Liver (tissue), 9 donors: ENCODE measurements around the gene ADPRH. TPM values are rescaled to one million over a fixed set of nuclear protein-coding genes. Genes with fewer than 3 reads are reported as not detected.

Source experiments
- DNase-seq: peaks from one replicate; pipeline ENCODE4 v3.0.0-alpha.2; 2017; ENCODE audit warnings: low spot score
- H3K27ac ChIP-seq, 2 donors: one replicate each; pipeline ENCODE4 v1.7.0; 2013; ENCODE audit warnings: inconsistent platforms in 2 of 2, low read length in 2 of 2, control low read depth in 1 of 2, low read depth in 1 of 2, mild to moderate bottlenecking in 1 of 2
- H3K27me3 ChIP-seq, 4 donors: one replicate each; pipeline versions ENCODE4 v1.6.1 to v1.7.0; 2013; ENCODE audit warnings: low read length in 3 of 4, inconsistent platforms in 1 of 4, mild to moderate bottlenecking in 1 of 4, moderate library complexity in 1 of 4; ENCODE audit not compliant: control insufficient read depth in 4 of 4, insufficient read depth in 4 of 4
- H3K36me3 ChIP-seq, 4 donors: one replicate each; pipeline versions ENCODE4 v1.6.1 to v1.7.0; 2013; ENCODE audit warnings: low read length in 3 of 4, mild to moderate bottlenecking in 3 of 4, low read depth in 1 of 4, moderate library complexity in 1 of 4; ENCODE audit not compliant: control insufficient read depth in 4 of 4, insufficient read depth in 3 of 4
- H3K4me1 ChIP-seq, 4 donors: one replicate each; pipeline versions ENCODE4 v1.6.1 to v1.7.0; 2013; ENCODE audit warnings: low read length in 3 of 4, mild to moderate bottlenecking in 3 of 4, moderate library complexity in 1 of 4; ENCODE audit not compliant: control insufficient read depth in 4 of 4, insufficient read depth in 4 of 4
- H3K4me3 ChIP-seq, 3 donors: one replicate each; pipeline versions ENCODE4 v1.6.1 to v1.7.0; 2013; ENCODE audit warnings: low read length in 3 of 3, control low read depth in 1 of 3, low read depth in 1 of 3, mild to moderate bottlenecking in 1 of 3
- H3K9ac ChIP-seq, 2 donors: one replicate each; pipeline ENCODE4 v1.7.0; 2013; ENCODE audit warnings: low read length in 2 of 2, mild to moderate bottlenecking in 2 of 2, moderate library complexity in 2 of 2, control low read depth in 1 of 2, low read depth in 1 of 2
- H3K9me3 ChIP-seq, 4 donors: one replicate each; pipeline versions ENCODE4 v1.6.1 to v1.7.0; 2013; ENCODE audit warnings: low read length in 3 of 4; ENCODE audit not compliant: control insufficient read depth in 4 of 4
- FOXA1 ChIP-seq: IDR thresholded peaks from 2 replicates; pipeline ENCODE4 v1.6.1; 2016; ENCODE audit warnings: antibody characterized with exemption
- GABPA ChIP-seq, 2 donors: IDR thresholded peaks in 1 of 2; conservative IDR thresholded peaks in 1 of 2; 2 replicates each; pipeline ENCODE4 v1.6.1; 2016; ENCODE audit warnings: antibody characterized with exemption in 2 of 2, mild to moderate bottlenecking in 1 of 2, moderate library complexity in 1 of 2
- HNF4G ChIP-seq: IDR thresholded peaks from 2 replicates; pipeline ENCODE4 v1.6.1; 2016; ENCODE audit warnings: antibody characterized with exemption
- JUND ChIP-seq, 2 donors: IDR thresholded peaks; 2 replicates each; pipeline ENCODE4 v1.6.1; 2016; ENCODE audit warnings: antibody characterized with exemption in 2 of 2
- MAX ChIP-seq: IDR thresholded peaks from 2 replicates; pipeline ENCODE4 v1.6.1; 2016; ENCODE audit warnings: antibody characterized with exemption
- REST ChIP-seq: IDR thresholded peaks from 2 replicates; pipeline ENCODE4 v1.6.1; 2016; ENCODE audit warnings: antibody characterized with exemption, mild to moderate bottlenecking
- TAF1 ChIP-seq: conservative IDR thresholded peaks from 2 replicates; pipeline ENCODE4 v1.6.1; 2016; ENCODE audit warnings: antibody characterized with exemption, mild to moderate bottlenecking
- ZBTB33 ChIP-seq: IDR thresholded peaks from 2 replicates; pipeline ENCODE4 v1.6.1; 2016; ENCODE audit warnings: antibody characterized with exemption
- WGBS: extraction: QIAGEN DNeasy Blood & Tissue Kit; methylation state at CpG from one replicate; pipeline ENCODE4 v1.1.7; 2013; 5-methylcytosine and 5-hydroxymethylcytosine counted together
- polyA plus RNA-seq, 2 donors: library from polyadenylated mRNA; stranded (reverse) in 1 of 2; unstranded in 1 of 2; fragments of 200-250 nt in 1 of 2; fragments of >200 nt in 1 of 2; fragmentation: Nextera tagmentation in 1 of 2; extraction: Ambion mirVana in 1 of 2; gene quantifications; one replicate each; pipeline versions ENCODE4 v1.2.1 to v1.2.3, GENCODE V29; 2013 to 2015
- total RNA-seq, 2 donors: library from RNA; depleted of rRNA; stranded (reverse); fragments of >200 nt; gene quantifications; one replicate each; pipeline ENCODE4 v1.2.3, GENCODE V29; 2014
- donor health status: healthy.
- donor health status: healthy.
- donor health status: healthy.
- donor health status: healthy.
- donor health status: healthy.

The ADPRH gene
- total and polyA plus RNA-seq, 4 donors: 0.89 to 3.8 (median 2.4) TPM

- no peak overlapping the region for H3K9ac ChIP-seq
These were observed 58.6 kb downstream of the ADPRH start for GRCh38 chr3:119637679-119638477.

More at GRCh38 chr3:119637679-119638477, 58.6 kb downstream of the ADPRH start:
- no peaks in the 10 kb centered on the region for H3K27me3 ChIP-seq
- H3K4me3 ChIP-seq: no peak overlapping the region
- H3K27ac ChIP-seq: no peak overlapping the region
- DNase-seq: no peak
- H3K4me1 ChIP-seq: no peaks in the 10 kb centered on the region
- no peak for TF ChIP-seq HNF4G
- no peak for TF ChIP-seq FOXA1
- no peak for TF ChIP-seq REST
- TF ChIP-seq JUND (IDR thresholded peaks at IDR 0.05): peak in 1 of 2 donors; percentile 17
- no peak for TF ChIP-seq GABPA (IDR thresholded peaks at IDR 0.05 in 1 of 2, conservative IDR thresholded peaks at IDR 0.05 in 1 of 2)
- no peak for TF ChIP-seq TAF1
- no peak for TF ChIP-seq ZBTB33
- no peak for TF ChIP-seq MAX
- H3K9me3 ChIP-seq: no peaks in the 10 kb centered on the region
- WGBS: 76% methylated on average over 3 of the region's 3 CpGs
- H3K36me3 ChIP-seq: peaks cover 0 to 3% (median 0%) of the 10 kb centered on the region in 4 donors

Other genes starting within 250 kb of the ADPRH start
- gene TMEM39A, start 115.9 kb upstream of the ADPRH start, total RNA-seq: 10 to 100 TPM; 19.7 to 69.2 TPM
- 10 to 100 TPM in 1 of 2 donors, 1 to 10 TPM in 1; 4.7 to 15.2 TPM for gene TMEM39A, start 115.9 kb upstream of the ADPRH start, polyA plus RNA-seq
- 10 to 100 TPM in 1 of 2 donors, 1 to 10 TPM in 1; 7.2 to 11.1 TPM for gene POGLUT1, start 110.5 kb upstream of the ADPRH start, total RNA-seq
- gene POGLUT1, start 110.5 kb upstream of the ADPRH start, polyA plus RNA-seq: 1 to 10 TPM; 4.7 to 6.1 TPM
- 10 to 100 TPM; 25.4 to 30.0 TPM for gene TIMMDC1, start 80.9 kb upstream of the ADPRH start, total RNA-seq
- gene TIMMDC1, start 80.9 kb upstream of the ADPRH start, polyA plus RNA-seq: 10 to 100 TPM; 36.4 to 54.2 TPM
- gene CD80, start 19.9 kb upstream of the ADPRH start, total RNA-seq: 1 to 10 TPM; 1.0 to 1.5 TPM
- under 1 TPM; 0.21 to 0.22 TPM for gene CD80, start 19.9 kb upstream of the ADPRH start, polyA plus RNA-seq
- gene PLA1A, start 18.4 kb downstream of the ADPRH start, total RNA-seq: 10 to 100 TPM in 1 of 2 donors, 1 to 10 TPM in 1; 6.0 to 63.9 TPM
- gene PLA1A, start 18.4 kb downstream of the ADPRH start, polyA plus RNA-seq: 10 to 100 TPM; 30.6 to 35.4 TPM
- gene POPDC2, start 81.1 kb downstream of the ADPRH start, total RNA-seq: 1 to 10 TPM in 1 of 2 donors, under 1 TPM in 1; 0.37 to 1.1 TPM
- gene POPDC2, start 81.1 kb downstream of the ADPRH start, polyA plus RNA-seq: under 1 TPM; 0.16 to 0.54 TPM
- gene COX17, start 97.9 kb downstream of the ADPRH start, total RNA-seq: 10 to 100 TPM; 10.3 to 30.6 TPM
- 100 to 1,000 TPM in 1 of 2 donors, 10 to 100 TPM in 1; 67.3 to 164 TPM for gene COX17, start 97.9 kb downstream of the ADPRH start, polyA plus RNA-seq
- gene CFAP91, start 123.5 kb downstream of the ADPRH start, total RNA-seq: 1 to 10 TPM in 1 of 2 donors, under 1 TPM in 1; 0.23 to 1.3 TPM
- gene CFAP91, start 123.5 kb downstream of the ADPRH start, polyA plus RNA-seq: under 1 TPM; 0.48 to 0.63 TPM
- 100 to 1,000 TPM in 1 of 2 donors, 1 to 10 TPM in 1; 3.2 to 121 TPM for gene NR1I2, start 202.6 kb downstream of the ADPRH start, total RNA-seq
- 10 to 100 TPM; 32.6 to 63.5 TPM for gene NR1I2, start 202.6 kb downstream of the ADPRH start, polyA plus RNA-seq